IPS DF 19.7 (cell line): ENCODE data around the gene FCGR3A.
"Not testable (repeated sequence)": the region's sequence is repeated elsewhere in the genome, so short reads cannot be mapped to it uniquely, and the experiment has no call there.

Experiments used
- DNase-seq: peaks from one replicate; pipeline ENCODE4 v3.0.0-alpha.2; 2013; ENCODE audit warnings: low read depth, low spot score

The FCGR3A gene

DNA sequence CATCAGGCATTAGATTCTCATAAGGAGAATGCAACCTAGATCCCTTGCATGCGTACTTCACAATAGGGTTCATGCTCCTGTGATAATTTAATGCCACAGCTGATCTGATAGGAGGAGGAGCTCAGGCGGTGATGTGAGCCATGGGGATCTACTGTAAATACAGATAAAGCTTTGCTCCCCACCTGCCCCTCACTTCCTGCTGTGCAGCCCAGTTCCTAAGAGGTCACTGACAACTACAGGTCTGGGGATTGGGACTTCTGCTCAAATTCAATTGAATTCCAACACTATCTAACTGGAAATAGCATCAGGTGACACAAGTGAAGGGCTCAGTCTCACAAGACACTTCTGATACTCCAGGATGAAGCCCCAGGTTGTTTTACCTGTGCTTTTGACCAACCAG, 7.4 kb upstream of the FCGR3A start:
- not testable (repeated sequence) for DNase-seq

- not testable (repeated sequence) for DNase-seq
Measured at GRCh38 chr1:161556143-161556542, 6.5 kb upstream of the FCGR3A start.

- not testable (repeated sequence) for DNase-seq
Measured at GRCh38 chr1:161554815-161555417, 5.3 kb upstream of the FCGR3A start.

- DNase-seq: not testable (repeated sequence)
Measured at GRCh38 chr1:161554340-161554739, 4.7 kb upstream of the FCGR3A start.

DNA sequence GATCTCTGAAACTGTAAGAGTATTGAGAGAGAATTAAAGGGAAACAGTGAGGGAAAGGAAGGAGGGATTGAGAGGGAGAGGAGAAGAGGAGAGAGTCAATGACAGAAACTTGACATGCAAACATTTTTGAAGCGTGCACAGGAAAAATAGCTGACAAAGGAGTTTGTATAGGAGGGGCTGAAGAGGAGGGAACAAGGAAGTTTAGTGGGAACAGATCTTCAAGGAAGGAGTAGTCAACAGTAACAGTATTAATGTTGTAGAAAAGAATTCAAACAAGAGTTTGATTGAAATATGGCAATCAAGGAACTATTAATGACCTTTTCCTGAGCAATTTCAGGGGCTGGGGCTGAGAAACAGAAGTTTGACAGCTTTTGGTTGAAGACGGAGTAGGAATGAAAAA, 4.0 kb upstream of the FCGR3A start:
- not testable (repeated sequence) for DNase-seq

DNA sequence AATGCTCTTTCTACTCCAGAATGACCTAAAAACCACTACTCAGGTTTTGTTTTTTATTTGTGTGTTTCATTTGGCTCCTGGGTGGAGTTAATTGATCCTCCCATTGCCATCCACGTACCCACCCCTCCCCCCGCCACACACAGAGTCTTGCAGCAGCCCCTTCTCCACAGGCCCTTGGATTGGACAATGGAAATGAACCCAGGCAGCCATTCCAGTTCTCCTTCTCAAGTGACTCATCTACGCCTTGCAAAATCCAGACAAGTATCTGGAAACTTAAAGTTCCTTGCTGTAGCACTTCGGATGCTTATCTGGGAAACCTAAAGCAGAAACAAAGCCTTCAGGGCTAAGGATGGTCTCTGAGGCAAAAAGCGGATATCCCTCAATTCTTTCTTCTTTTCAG, 1.3 kb upstream of the FCGR3A start:
- DNase-seq: not testable (repeated sequence)

- DNase-seq: not testable (repeated sequence)
Measured at GRCh38 chr1:161548749-161549406, 740 bp downstream of the FCGR3A start.

GRCh38 chr1:161547995-161548741, 1.4 kb downstream of the FCGR3A start:
- DNase-seq: not testable (repeated sequence)

DNA sequence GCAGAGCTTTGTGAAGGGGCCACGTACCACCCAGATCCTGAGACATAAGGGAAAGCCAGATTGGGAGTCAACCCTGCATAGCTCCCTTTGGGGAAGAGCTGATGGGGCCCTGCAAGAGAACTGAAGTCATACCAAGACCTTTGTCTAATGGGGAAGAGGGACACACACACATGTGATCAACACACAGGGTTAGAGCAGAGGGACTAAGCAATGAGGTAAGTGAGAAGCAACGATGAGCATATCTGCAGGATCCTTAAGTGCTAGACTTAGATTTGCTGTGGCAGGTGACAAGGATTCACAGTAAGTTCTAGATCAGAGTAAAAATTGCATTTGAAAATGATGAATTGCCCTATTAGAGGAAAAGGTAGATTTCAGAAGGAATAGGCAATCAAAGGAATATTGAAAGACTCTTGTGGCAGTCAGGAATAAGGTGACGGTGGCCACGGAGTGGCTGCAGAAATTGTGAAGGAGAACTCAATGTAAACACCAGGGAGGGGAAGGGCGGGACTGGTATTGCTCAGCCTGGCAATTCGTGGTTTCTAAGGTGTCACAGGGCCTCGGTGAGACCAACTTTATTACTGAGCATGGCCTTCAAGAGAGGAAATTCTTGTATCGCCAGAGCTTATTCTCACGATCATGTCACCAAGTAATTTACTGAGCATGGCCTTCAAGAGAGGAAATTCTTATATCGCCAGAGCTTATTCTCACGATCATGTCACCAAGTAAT, 4.5 kb downstream of the FCGR3A start:
- DNase-seq: not testable (repeated sequence)

- not testable (repeated sequence) for DNase-seq
Measured at GRCh38 chr1:161543125-161543524, 6.5 kb downstream of the FCGR3A start.

GRCh38 chr1:161542091-161542559, 7.5 kb downstream of the FCGR3A start:
- DNase-seq: not testable (repeated sequence)

- not testable (repeated sequence) for DNase-seq
Measured at GRCh38 chr1:161540570-161540960, 9.1 kb downstream of the FCGR3A start.

DNA sequence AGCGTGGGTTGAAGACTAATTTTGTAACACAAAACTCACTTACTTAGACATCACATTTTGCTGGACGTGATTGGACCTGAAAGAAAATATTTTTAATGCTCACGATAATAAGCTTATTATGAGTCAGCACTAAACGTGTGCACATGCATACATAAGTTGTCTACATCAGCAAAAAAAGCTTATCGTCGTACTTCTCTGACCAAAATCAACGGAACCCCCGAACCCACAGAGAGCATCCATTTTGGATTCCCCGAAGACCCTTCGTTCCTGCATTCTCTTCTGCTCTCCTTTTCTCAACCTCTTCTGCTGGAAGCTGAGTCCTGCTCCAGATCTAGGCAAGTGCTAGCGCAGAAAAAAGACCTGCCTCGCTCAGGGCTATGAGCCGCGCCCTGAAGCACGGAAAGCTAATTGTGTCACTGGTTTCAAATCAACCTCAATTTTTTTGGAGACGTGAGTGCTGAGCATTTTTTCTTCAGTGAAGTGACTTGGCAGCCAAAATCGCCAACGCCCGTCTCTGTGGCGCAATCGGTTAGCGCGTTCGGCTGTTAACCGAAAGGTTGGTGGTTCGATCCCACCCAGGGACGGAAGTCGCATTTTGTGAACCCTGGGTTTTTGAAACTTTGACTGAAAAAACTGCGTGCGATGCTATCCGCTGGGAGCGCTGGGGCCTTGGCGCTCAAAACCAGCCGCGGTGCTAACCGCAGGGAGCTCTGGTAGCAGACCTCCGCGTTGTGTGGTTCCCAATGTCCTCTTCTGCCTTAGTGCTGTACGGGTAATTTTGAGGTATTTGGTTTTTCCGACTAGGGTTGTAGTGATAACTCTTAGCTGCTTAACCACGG, 9.7 kb downstream of the FCGR3A start:
- DNase-seq: peak; percentile 69

- not testable (repeated sequence) for DNase-seq
Measured at GRCh38 chr1:161538925-161539479, 10.6 kb downstream of the FCGR3A start.

DNA sequence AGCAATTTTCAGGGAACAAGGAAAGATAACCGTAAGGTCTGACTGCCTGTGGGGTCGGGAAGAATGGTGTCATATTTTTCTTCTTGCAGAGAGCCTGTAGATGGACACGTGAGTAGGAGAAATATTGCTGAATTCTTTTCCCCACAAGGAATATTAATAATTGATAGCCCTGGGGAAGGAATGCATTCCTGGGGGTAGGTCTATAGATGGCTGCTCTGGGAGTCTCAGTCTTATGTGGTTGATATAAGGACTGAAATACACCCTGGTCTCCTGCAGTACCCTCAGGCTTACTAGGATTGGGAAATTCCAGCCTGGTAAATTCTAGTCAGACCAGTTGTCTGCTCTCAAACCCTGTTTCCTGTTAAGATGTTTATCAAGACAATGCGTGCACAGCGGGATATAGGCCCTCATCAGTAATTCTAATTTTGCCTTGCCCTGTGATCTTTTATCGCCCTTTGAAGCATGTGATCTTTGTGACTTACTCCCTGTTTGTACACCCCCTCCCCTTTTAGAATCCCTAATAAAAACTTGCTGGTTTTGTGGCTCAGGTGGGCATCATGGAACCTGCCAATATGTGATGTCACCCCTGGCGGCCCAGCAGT, 12.4 kb downstream of the FCGR3A start:
- not testable (repeated sequence) for DNase-seq

GRCh38 chr1:161532644-161533567, 16.7 kb downstream of the FCGR3A start:
- DNase-seq: not testable (repeated sequence)

GRCh38 chr1:161531986-161532643, 17.5 kb downstream of the FCGR3A start:
- no peak for DNase-seq
